HL-60 (cell line): ENCODE data around the gene RGL4.

Source experiments
- DNase-seq, 2 experiments: peaks; one replicate each; pipeline ENCODE4 v3.0.0-alpha.2; 2010 to 2020; ENCODE audit warnings: low read depth in 1 of 2, low spot score in 1 of 2
- H3K27ac ChIP-seq: fragments of 250-450 bp; sonication (Bioruptor Pico); replicated peaks from 2 replicates; pipeline ENCODE4 v1.5.1; 2020; ENCODE audit warnings: mild to moderate bottlenecking, moderate library complexity
- H3K27me3 ChIP-seq: fragments of 250-450 bp; sonication (Bioruptor Pico); 2 replicates; pipeline ENCODE4 v1.5.1; 2021; ENCODE audit warnings: mild to moderate bottlenecking, moderate library complexity; ENCODE audit not compliant: insufficient read depth, poor library complexity, severe bottlenecking
- H3K4me3 ChIP-seq: replicated peaks from 2 replicates; pipeline ENCODE4 v1.5.1; 2011; ENCODE audit warnings: mild to moderate bottlenecking, control low read depth, low read length; ENCODE audit not compliant: insufficient read depth
- GABPA ChIP-seq: IDR thresholded peaks from 2 replicates; pipeline ENCODE4 v1.6.1; 2012; ENCODE audit warnings: low read depth
- POLR2AphosphoS5 ChIP-seq: IDR thresholded peaks from 2 replicates; pipeline ENCODE4 v1.6.1; 2012; ENCODE audit warnings: low read depth
- SPI1 ChIP-seq: IDR thresholded peaks from 2 replicates; pipeline ENCODE4 v1.6.1; 2012; ENCODE audit warnings: low read depth, mild to moderate bottlenecking, borderline replicate concordance
- TF ChIP-seq, protein P1 (sequence below): IDR thresholded peaks from one replicate; pipeline ENCODE4 v1.5.1; 2011; ENCODE audit warnings: low read length, control low read depth, inconsistent platforms; ENCODE audit not compliant: insufficient read depth
- TF ChIP-seq, protein P2 (sequence below): IDR thresholded peaks from 2 replicates; pipeline ENCODE4 v1.6.1; 2012; ENCODE audit warnings: low read depth; ENCODE audit not compliant: insufficient replicate concordance

Gene RGL4

GRCh38 chr22:23697031-23697970, 6.5 kb downstream of the RGL4 start:
- TF ChIP-seq, protein P1, sequence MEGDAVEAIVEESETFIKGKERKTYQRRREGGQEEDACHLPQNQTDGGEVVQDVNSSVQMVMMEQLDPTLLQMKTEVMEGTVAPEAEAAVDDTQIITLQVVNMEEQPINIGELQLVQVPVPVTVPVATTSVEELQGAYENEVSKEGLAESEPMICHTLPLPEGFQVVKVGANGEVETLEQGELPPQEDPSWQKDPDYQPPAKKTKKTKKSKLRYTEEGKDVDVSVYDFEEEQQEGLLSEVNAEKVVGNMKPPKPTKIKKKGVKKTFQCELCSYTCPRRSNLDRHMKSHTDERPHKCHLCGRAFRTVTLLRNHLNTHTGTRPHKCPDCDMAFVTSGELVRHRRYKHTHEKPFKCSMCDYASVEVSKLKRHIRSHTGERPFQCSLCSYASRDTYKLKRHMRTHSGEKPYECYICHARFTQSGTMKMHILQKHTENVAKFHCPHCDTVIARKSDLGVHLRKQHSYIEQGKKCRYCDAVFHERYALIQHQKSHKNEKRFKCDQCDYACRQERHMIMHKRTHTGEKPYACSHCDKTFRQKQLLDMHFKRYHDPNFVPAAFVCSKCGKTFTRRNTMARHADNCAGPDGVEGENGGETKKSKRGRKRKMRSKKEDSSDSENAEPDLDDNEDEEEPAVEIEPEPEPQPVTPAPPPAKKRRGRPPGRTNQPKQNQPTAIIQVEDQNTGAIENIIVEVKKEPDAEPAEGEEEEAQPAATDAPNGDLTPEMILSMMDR = no peak
- TF ChIP-seq POLR2AphosphoS5 (no peak), GABPA (no peak), SPI1 (no peak)
- TF ChIP-seq, protein P2, sequence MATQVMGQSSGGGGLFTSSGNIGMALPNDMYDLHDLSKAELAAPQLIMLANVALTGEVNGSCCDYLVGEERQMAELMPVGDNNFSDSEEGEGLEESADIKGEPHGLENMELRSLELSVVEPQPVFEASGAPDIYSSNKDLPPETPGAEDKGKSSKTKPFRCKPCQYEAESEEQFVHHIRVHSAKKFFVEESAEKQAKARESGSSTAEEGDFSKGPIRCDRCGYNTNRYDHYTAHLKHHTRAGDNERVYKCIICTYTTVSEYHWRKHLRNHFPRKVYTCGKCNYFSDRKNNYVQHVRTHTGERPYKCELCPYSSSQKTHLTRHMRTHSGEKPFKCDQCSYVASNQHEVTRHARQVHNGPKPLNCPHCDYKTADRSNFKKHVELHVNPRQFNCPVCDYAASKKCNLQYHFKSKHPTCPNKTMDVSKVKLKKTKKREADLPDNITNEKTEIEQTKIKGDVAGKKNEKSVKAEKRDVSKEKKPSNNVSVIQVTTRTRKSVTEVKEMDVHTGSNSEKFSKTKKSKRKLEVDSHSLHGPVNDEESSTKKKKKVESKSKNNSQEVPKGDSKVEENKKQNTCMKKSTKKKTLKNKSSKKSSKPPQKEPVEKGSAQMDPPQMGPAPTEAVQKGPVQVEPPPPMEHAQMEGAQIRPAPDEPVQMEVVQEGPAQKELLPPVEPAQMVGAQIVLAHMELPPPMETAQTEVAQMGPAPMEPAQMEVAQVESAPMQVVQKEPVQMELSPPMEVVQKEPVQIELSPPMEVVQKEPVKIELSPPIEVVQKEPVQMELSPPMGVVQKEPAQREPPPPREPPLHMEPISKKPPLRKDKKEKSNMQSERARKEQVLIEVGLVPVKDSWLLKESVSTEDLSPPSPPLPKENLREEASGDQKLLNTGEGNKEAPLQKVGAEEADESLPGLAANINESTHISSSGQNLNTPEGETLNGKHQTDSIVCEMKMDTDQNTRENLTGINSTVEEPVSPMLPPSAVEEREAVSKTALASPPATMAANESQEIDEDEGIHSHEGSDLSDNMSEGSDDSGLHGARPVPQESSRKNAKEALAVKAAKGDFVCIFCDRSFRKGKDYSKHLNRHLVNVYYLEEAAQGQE = no peak
- Histone ChIP-seq H3K4me3 (peak overlapping the region; percentile 15), H3K27me3 (no peaks in the 10 kb centered on the region), H3K27ac (peak overlapping the region; percentile 94)
- no peak for DNase-seq

- TF ChIP-seq GABPA = no peak
- TF ChIP-seq POLR2AphosphoS5 = no peak
- TF ChIP-seq SPI1 = no peak
- H3K4me3 ChIP-seq = no peak overlapping the region
- H3K27ac ChIP-seq = peak overlapping the region; percentile 94
- peak in 1 of 2 experiments; percentile 71 for DNase-seq
- no peaks in the 10 kb centered on the region for H3K27me3 ChIP-seq
Measured at GRCh38 chr22:23698094-23698493, 7.3 kb downstream of the RGL4 start.

DNA sequence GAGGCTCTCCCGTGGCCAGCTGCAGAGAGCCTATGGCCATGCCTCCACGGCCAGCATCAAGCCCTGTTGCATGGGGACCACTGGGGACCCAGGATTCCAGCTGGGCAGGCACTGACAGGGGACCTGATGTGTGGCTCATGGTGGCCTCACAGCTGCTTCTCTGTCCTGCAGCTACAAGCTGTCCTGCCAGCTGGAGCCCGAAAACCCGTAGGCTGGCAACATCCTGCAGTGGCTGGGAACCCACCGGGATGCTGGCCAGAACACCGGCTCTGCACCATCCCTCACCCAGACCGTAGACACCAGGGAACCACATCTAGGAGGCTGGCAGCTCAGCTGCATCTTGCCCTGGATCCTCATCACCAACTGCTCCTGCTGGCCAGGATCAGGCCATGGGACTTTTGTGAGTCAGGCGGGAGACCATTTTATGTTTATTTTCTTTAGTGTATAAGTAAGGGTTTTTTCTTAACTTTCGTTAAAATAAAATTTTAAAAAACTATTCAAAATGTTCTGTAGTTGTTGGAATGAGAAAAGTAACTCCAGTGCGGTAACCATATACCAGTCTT, 7.9 kb downstream of the RGL4 start:
- no peak for DNase-seq
- H3K27me3 ChIP-seq = no peaks in the 10 kb centered on the region
- no peak overlapping the region for H3K4me3 ChIP-seq
- no peak for TF ChIP-seq GABPA
- TF ChIP-seq, protein P1 = no peak
- TF ChIP-seq, protein P2 = no peak
- TF ChIP-seq POLR2AphosphoS5 = no peak
- no peak for TF ChIP-seq SPI1
- peak overlapping the region; percentile 94 for H3K27ac ChIP-seq

DNA sequence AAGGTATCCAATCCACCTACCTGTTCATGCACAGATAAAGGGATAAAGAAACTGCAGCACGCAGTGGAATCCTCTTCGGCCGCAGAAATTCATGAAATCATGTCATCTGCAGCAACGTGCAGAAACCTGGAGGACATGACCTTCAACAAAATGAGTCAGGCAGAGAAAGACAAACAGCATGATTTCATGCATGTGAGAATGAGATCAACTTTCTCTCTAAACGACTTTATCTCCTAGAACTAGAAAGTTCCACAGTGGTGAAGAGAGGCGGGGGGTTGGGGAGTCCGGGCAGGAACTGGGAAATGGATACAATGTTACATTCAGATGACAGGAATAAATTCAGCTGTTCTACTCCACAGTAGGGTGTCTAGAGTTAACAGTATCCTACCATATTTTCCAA, 9.9 kb downstream of the RGL4 start:
- no peak overlapping the region for H3K27ac ChIP-seq
- no peaks in the 10 kb centered on the region for H3K27me3 ChIP-seq
- no peak for DNase-seq
- no peak overlapping the region for H3K4me3 ChIP-seq
- TF ChIP-seq POLR2AphosphoS5 = no peak
- TF ChIP-seq, protein P2 = no peak
- TF ChIP-seq, protein P1 = no peak
- no peak for TF ChIP-seq GABPA
- TF ChIP-seq SPI1 = no peak
